HepG2 (cell line): ENCODE measurements around the gene SPP2. TPM values are rescaled to one million over a fixed set of nuclear protein-coding genes. Genes with fewer than 3 reads are reported as not detected.

ENCODE experiments used
- ATAC-seq: fragments of 200-7000 bp; cut with Tn5 transposase; 3 replicates; pipeline ENCODE4 v1.9.1; 2020; ENCODE audit warnings: mild to moderate bottlenecking, moderate library complexity
- BruUV-seq: library from RNA; stranded (reverse); fragments of 400-500 nt; replicated peaks from 2 replicates; lab custom pipeline; 2021; lab: Mats Ljungman, UMichigan
- CTCF ChIA-PET: fragments of 300-600 bp; formaldehyde crosslinking; extraction: SDS; loops from one replicate; lab custom pipeline; 2021; ENCODE audit warnings: low total read pairs, inconsistent platforms, low intra/inter-chr PET ratio; lab: Yijun Ruan, JAX
- POLR2A ChIA-PET: fragments of 350-600 bp; sonication (Branson Sonifier 250); formaldehyde crosslinking; loops from one replicate; lab custom pipeline; 2020; ENCODE audit warnings: antibody characterized with exemption, inconsistent platforms; lab: Yijun Ruan, JAX
- DNase-seq: peaks from one replicate; pipeline ENCODE4 v3.0.0-alpha.2; 2015; ENCODE audit warnings: low spot score
- FAIRE-seq: peaks from 3 replicates; lab custom pipeline; 2011; peaks lifted over from hg19 to GRCh38; lab: Jason Lieb, UNC
- H2AFZ ChIP-seq: one replicate; pipeline ENCODE4 v1.6.1; 2011; ENCODE audit warnings: low read length, inconsistent platforms
- H3K27ac ChIP-seq: fragments of 300-600 bp; 3 replicates; pipeline ENCODE4 v1.8.0; 2011; ENCODE audit warnings: mixed run types, mild to moderate bottlenecking, mixed read lengths, low read length, inconsistent platforms; ENCODE audit not compliant: insufficient read depth; ENCODE audit errors: extremely low read length
- H3K27me3 ChIP-seq, 2 experiments: fragments of 200-600 bp in 1 of 2; 2 replicates in 1 of 2; 3 replicates in 1 of 2; pipeline versions ENCODE4 v1.6.0 to v1.8.0; 2011; ENCODE audit warnings: low read length in 2 of 2, mild to moderate bottlenecking in 2 of 2, moderate library complexity in 2 of 2, inconsistent platforms in 1 of 2; ENCODE audit not compliant: insufficient read depth in 2 of 2, control insufficient read depth in 1 of 2
- H3K36me3 ChIP-seq, 2 experiments: fragments of 200-600 bp in 1 of 2; replicated peaks in 1 of 2; 2 replicates in 1 of 2; 3 replicates in 1 of 2; pipeline versions ENCODE4 v1.5.1 to v1.8.0; 2011; ENCODE audit warnings: low read length in 2 of 2, inconsistent platforms in 1 of 2; ENCODE audit not compliant: insufficient read depth in 2 of 2, control insufficient read depth in 1 of 2
- H3K4me1 ChIP-seq: 2 replicates; pipeline ENCODE4 v1.5.1; 2012; ENCODE audit warnings: low read length, inconsistent platforms; ENCODE audit not compliant: insufficient read depth
- H3K4me2 ChIP-seq: 2 replicates; pipeline ENCODE4 v1.6.0; 2011; ENCODE audit warnings: low read depth, low read length, inconsistent platforms
- H3K4me3 ChIP-seq, 3 experiments: fragments of 200-600 bp in 1 of 3; sonication (generic), shearing (Covaris generic) in 1 of 3; replicated peaks in 1 of 3; 2 replicates each; pipeline ENCODE4 v1.5.1; 2011 to 2016; ENCODE audit warnings: low read length in 3 of 3, inconsistent platforms in 2 of 3, low read depth in 2 of 3, mild to moderate bottlenecking in 2 of 3, control low read depth in 1 of 3, mixed read lengths in 1 of 3; ENCODE audit not compliant: insufficient read depth in 1 of 3
- H3K79me2 ChIP-seq: one replicate; pipeline ENCODE4 v1.6.1; 2011; ENCODE audit warnings: low read length, inconsistent platforms; ENCODE audit not compliant: insufficient read depth
- H3K9ac ChIP-seq: 2 replicates; pipeline ENCODE4 v1.6.0; 2011; ENCODE audit warnings: mild to moderate bottlenecking, low read depth, low read length, inconsistent platforms; ENCODE audit not compliant: insufficient read depth
- H3K9me3 ChIP-seq: 2 replicates; pipeline ENCODE4 v1.5.1; 2012; ENCODE audit warnings: mild to moderate bottlenecking, low read length
- H4K20me1 ChIP-seq: 2 replicates; pipeline ENCODE4 v1.6.0; 2011; ENCODE audit warnings: inconsistent platforms, mild to moderate bottlenecking, low read length, moderate library complexity; ENCODE audit not compliant: insufficient read depth
- AHDC1 ChIP-seq: sonication (generic); formaldehyde crosslinking; IDR thresholded peaks from 2 replicates; pipeline ENCODE4 v1.5.1; 2020; ENCODE audit warnings: mild to moderate bottlenecking, missing genetic modification reagents, borderline replicate concordance
- ATF7 ChIP-seq, 2 experiments: fragments of 450-650 bp in 1 of 2; sonication (generic) in 1 of 2; formaldehyde crosslinking in 1 of 2; IDR thresholded peaks; 2 replicates each; pipeline versions ENCODE4 v1.4.0 to v1.6.1; 2016 to 2020; ENCODE audit warnings: antibody characterized with exemption in 1 of 2, mild to moderate bottlenecking in 1 of 2, missing genetic modification reagents in 1 of 2
- CREB1 ChIP-seq, 2 experiments: fragments of 450-650 bp in 1 of 2; IDR thresholded peaks; 2 replicates each; pipeline ENCODE4 v1.6.1; 2016 to 2017; ENCODE audit warnings: control low read depth in 1 of 2, mild to moderate bottlenecking in 1 of 2, missing compliant biosample characterization in 1 of 2, missing genetic modification characterization in 1 of 2
- FOSL2 ChIP-seq: sonication (generic); formaldehyde crosslinking; IDR thresholded peaks from 2 replicates; pipeline ENCODE4 v1.4.0; 2020; ENCODE audit warnings: missing genetic modification reagents
- GATAD1 ChIP-seq: IDR thresholded peaks from 2 replicates; pipeline ENCODE4 v1.6.1; 2016; ENCODE audit warnings: missing genetic modification reagents, missing compliant biosample characterization
- NR2F2 ChIP-seq: IDR thresholded peaks from 2 replicates; pipeline ENCODE4 v1.6.1; 2012; ENCODE audit warnings: low read depth, inconsistent platforms, borderline replicate concordance
- PHF20 ChIP-seq: sonication (generic); formaldehyde crosslinking; IDR thresholded peaks from 2 replicates; pipeline ENCODE4 v1.5.0; 2020; ENCODE audit warnings: mild to moderate bottlenecking, missing genetic modification reagents
- POLR2G ChIP-seq: fragments of 200-400 bp; formaldehyde crosslinking; IDR thresholded peaks from 2 replicates; pipeline ENCODE4 v1.6.1; 2018; ENCODE audit warnings: mild to moderate bottlenecking, low read depth, low read length, moderate library complexity
- RORA ChIP-seq: sonication (generic); formaldehyde crosslinking; IDR thresholded peaks from 2 replicates; pipeline ENCODE4 v1.5.0; 2020; ENCODE audit warnings: mild to moderate bottlenecking, missing genetic modification reagents, moderate library complexity
- TEAD2 ChIP-seq: sonication (generic); formaldehyde crosslinking; IDR thresholded peaks from 2 replicates; pipeline ENCODE4 v1.9.0; 2021; ENCODE audit warnings: missing genetic modification reagents
- U2AF2 ChIP-seq: fragments of 200-400 bp; formaldehyde crosslinking; IDR thresholded peaks from 2 replicates; pipeline ENCODE4 v1.6.1; 2017; ENCODE audit warnings: low read depth, mild to moderate bottlenecking, low read length
- ZFP62 ChIP-seq: sonication (generic); formaldehyde crosslinking; IDR thresholded peaks from 2 replicates; pipeline ENCODE4 v1.4.0; 2020; ENCODE audit warnings: missing genetic modification reagents
- ZMAT5 ChIP-seq: sonication (generic); formaldehyde crosslinking; IDR thresholded peaks from 2 replicates; pipeline ENCODE4 v1.5.0; 2020; ENCODE audit warnings: mild to moderate bottlenecking, low read depth, missing genetic modification reagents, borderline replicate concordance
- ZNF383 ChIP-seq: sonication (generic); formaldehyde crosslinking; IDR thresholded peaks from 2 replicates; pipeline ENCODE4 v1.4.0; 2020; ENCODE audit warnings: missing genetic modification reagents, mild to moderate bottlenecking, borderline replicate concordance
- WGBS: methylation state at CpG from one replicate; pipeline ENCODE4 v1.1.6; 2017; ENCODE audit warnings: low lambda C conversion rate; 5-methylcytosine and 5-hydroxymethylcytosine counted together
- in situ Hi-C: cut with HindIII; loops from 2 replicates; pipeline ENCODE4 v1.10.0; 2017; ENCODE audit warnings: low pct_unique_long_range_greater_than_20kb; ENCODE audit not compliant: extremely low pct_ligation_motif_present
- intact Hi-C: fragments of 100-400 bp; cut with micrococcal nuclease; formaldehyde crosslinking; loops from one replicate; pipeline ENCODE4 v1.10.0; 2022; ENCODE audit not compliant: unreplicated experiment
- polyA plus RNA-seq, 8 experiments: library from polyadenylated mRNA; depleted of rRNA in 3 of 8; stranded (reverse) in 7 of 8; unstranded in 1 of 8; fragments of >200 nt; fragmentation: Illumina TruSeq in 4 of 8; extraction: Trizol in 4 of 8; gene quantifications; 2 replicates each; pipeline versions ENCODE4 v1.2.1 to v1.2.3, GENCODE V29; 2011 to 2016; ENCODE audit warnings: low read depth in 4 of 8, missing spikeins in 1 of 8, mixed read lengths in 1 of 8; ENCODE audit not compliant: insufficient read depth in 1 of 8
- total RNA-seq, 5 experiments: library from RNA; depleted of rRNA; stranded (reverse); fragments of >200 nt; fragmentation: Illumina TruSeq; extraction: Trizol; gene quantifications; 2 replicates each; pipeline ENCODE4 v1.2.3, GENCODE V29; 2016; ENCODE audit warnings: low read depth in 1 of 5

The SPP2 gene
- total and polyA plus RNA-seq, 2 of the 13 experiments (the other 11 are each of a cell fraction or from before 2014, with no cell fraction given): not detected

GRCh38 chr2:234074751-234075517 is 24.4 kb downstream of the SPP2 start:
- BruUV-seq: no TSS peak

GRCh38 chr2:234075518-234075915 is 25.0 kb downstream of the SPP2 start:
- in situ Hi-C loops: no loop called here
- CTCF ChIA-PET: no interaction called here
- no peak for TF ChIP-seq U2AF2
- TF ChIP-seq AHDC1 (CRISPR knock-in tag): no peak
- no peak for TF ChIP-seq ZMAT5 (CRISPR knock-in tag)
- TF ChIP-seq ZNF383 (CRISPR knock-in tag): no peak
- TF ChIP-seq POLR2G: no peak
- no peak for TF ChIP-seq TEAD2 (CRISPR knock-in tag)
- no peak for TF ChIP-seq NR2F2
- no peak for TF ChIP-seq PHF20 (CRISPR knock-in tag)
- TF ChIP-seq RORA (CRISPR knock-in tag): no peak
- TF ChIP-seq ZFP62 (CRISPR knock-in tag): no peak
- TF ChIP-seq FOSL2: no peak

More at GRCh38 chr2:234074751-234075517, 24.4 kb downstream of the SPP2 start:
- no peak overlapping the region for H3K9ac ChIP-seq
- ChIA-PET POLR2A (no interaction called here), CTCF (no interaction called here)
- H3K4me1 ChIP-seq: peaks cover 13% of the 10 kb centered on the region
- no peaks in the 10 kb centered on the region for H3K79me2 ChIP-seq
- no peak; the same call in 2 of the 3 replicates for ATAC-seq
- H3K27me3 ChIP-seq: peaks cover 0 to 8% of the 10 kb centered on the region in 2 experiments; a peak in 1 of 5 replicates
- H4K20me1 ChIP-seq: no peaks in the 10 kb centered on the region
- H2AFZ ChIP-seq: no peak overlapping the region
- H3K27ac ChIP-seq: no peak overlapping the region
- 62% methylated on average over 13 of the region's 13 CpGs for WGBS
- in situ Hi-C loops (no loop called here), intact Hi-C loops (no loop called here)
- H3K4me3 ChIP-seq: no peak overlapping the region
- no peaks in the 10 kb centered on the region for H3K36me3 ChIP-seq
- DNase-seq: no peak
- FAIRE-seq: no peak
- no peak overlapping the region for H3K4me2 ChIP-seq
- H3K9me3 ChIP-seq: no peaks in the 10 kb centered on the region
- TF ChIP-seq CREB1 (IDR thresholded peaks at IDR 0.05): peak; percentile 88
- TF ChIP-seq CREB1 (CRISPR knock-in tag; IDR thresholded peaks at IDR 0.05): no peak
- no peak for TF ChIP-seq GATAD1 (CRISPR knock-in tag)
- peak; percentile 93 for TF ChIP-seq ATF7 (IDR thresholded peaks at IDR 0.05)
- no peak for TF ChIP-seq ATF7 (CRISPR knock-in tag; IDR thresholded peaks at IDR 0.05)

More at GRCh38 chr2:234075518-234075915, 25.0 kb downstream of the SPP2 start:
- Histone ChIP-seq H3K27ac (no peak overlapping the region), H2AFZ (no peak overlapping the region), H3K79me2 (no peaks in the 10 kb centered on the region), H3K4me1 (peaks cover 13% of the 10 kb centered on the region), H4K20me1 (no peaks in the 10 kb centered on the region), H3K4me3 (no peak overlapping the region), H3K36me3 (no peaks in the 10 kb centered on the region), H3K4me2 (no peak overlapping the region), H3K9ac (no peak overlapping the region), H3K9me3 (no peaks in the 10 kb centered on the region), H3K27me3 (peaks cover 0 to 8% of the 10 kb centered on the region in 2 experiments; a peak in 1 of 5 replicates)
- no TSS peak for BruUV-seq
- FAIRE-seq (no peak), DNase-seq (no peak), ATAC-seq (peak; percentile 25; the same call in 2 of the 3 replicates)
- intact Hi-C loops: no loop called here
- WGBS: 58% methylated on average over 4 of the region's 4 CpGs
- POLR2A ChIA-PET: no interaction called here
